GM04503 (cell line): Measurements from ENCODE around the gene CRYBA2.

Experiments
- DNase-seq: peaks from one replicate; pipeline ENCODE4 v3.0.0-alpha.2; 2012; ENCODE audit warnings: low read depth

Gene CRYBA2

DNA sequence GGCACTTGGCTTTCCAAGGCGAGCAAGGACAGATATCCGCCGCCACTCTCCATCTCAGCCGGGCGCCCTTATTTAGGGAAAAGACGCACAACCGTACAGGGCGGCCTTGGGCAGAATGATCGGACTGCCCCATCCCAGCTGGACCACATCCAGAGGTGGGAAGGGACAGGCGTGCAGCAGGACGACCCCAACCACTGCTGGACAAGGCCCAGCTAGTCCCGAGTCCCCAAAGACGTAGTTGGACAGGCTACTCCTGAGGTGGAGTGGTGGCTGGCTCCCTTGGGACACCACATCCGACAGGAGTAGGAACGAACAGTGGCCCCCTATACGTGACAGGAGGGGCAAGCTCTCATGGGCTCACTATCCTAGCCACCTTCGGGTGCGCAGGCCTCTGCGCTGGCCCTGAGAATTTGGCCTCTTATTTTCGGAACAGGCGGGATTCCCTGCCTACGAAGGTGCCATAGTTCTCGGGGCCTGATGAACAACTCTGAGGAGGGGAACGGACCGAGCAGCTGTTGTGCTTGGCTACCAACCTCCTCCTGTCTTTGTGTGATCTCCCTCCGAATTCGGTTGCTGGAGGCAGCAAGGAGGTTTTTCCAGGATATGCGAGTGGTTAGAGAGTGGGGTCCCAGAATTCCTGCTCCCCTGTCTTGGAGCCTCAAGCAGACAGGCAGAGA is 10.5 kb downstream of the CRYBA2 start:
- DNase-seq: no peak

DNA sequence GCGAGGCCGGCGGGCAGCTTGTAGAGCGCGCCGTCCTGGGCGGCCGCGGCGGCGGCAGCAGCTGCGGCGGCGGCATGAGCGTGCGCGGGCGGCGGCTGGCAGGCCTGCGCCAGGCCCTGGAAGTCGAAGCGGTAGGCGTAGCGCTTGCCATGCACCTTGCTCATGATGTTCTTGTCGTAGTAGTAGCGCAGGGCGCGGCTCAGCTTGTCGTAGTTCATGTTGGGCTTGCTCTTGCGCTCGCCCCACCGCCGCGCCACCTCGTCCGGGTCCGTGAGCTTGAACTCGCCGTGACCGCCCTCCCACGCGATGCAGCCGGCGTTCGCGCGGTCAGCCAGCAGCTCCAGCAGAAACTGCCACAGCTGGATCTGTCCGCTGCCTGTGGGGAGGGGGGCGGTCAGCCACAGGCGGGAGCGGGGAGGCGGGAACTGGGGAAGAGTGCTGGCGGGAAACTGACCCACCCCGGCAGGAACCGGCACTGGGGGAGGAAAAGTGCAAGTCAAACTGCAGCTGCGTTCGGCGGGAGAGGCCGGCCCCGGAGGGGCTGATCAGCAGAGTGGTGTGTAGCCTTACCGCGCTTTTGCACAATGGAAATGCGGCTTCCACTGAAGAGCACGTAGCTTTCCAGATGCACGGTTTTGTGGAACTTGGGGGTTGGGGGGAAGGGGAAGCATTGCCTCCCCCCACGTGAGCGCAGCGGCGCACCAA is 11.2 kb downstream of the CRYBA2 start:
- no peak for DNase-seq

DNA sequence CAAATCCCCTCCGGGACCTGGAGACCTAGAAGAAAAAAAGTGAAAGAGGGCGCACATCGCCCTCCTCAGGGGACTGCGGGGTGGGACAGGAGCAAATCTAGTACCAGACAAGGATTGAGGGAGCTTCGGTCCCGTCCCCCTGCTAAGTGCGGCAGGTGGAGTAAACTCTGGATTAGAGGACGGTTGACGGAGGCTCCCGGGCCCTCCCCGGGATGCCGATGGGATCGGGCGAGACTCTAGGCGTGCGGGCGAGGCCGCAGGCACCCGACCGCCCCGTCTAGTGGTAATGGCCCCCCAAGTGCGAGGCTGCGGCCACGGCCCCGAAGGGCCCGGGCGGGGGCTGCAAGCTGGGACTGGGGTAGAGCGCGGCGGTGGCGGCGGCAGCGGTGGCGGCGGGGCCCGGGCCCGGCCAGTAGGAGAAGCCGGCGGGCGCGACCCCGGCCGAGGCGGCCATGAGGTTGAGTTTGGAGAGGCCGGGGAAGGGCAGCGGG is 11.8 kb downstream of the CRYBA2 start:
- DNase-seq: no peak

DNA sequence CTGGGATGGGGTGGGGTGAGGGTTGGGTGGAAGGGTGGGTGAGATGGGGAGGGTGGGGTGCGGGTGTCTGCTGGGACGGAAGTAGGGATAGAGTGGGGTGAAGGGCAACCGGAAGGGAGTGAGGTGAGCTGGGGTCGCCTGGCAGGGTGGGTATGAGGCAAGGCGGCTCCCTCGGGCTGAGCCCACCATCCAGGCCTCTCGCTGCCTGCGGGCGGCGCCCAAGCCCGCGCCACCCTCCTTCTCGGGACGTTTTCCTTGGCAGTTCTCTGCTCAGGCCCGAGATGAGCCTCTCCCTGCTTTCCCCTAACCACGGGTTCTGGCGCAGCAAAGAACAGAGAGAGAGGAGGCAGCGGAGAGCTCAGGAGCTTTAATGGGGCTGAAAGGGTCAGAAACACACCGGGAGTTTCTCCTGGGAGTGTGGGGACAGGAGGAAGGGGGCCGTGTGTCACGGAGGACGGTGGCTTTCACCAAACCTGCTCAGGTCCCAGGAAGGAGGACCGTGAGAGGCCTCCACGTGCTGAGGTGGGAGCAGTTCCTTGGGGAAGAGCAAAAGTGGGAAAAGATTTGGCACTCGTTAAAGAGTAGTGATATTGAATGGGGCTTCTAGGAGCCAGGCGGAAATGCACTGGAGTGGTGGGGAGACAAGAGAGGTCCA is 12.4 kb downstream of the CRYBA2 start:
- no peak for DNase-seq

DNA sequence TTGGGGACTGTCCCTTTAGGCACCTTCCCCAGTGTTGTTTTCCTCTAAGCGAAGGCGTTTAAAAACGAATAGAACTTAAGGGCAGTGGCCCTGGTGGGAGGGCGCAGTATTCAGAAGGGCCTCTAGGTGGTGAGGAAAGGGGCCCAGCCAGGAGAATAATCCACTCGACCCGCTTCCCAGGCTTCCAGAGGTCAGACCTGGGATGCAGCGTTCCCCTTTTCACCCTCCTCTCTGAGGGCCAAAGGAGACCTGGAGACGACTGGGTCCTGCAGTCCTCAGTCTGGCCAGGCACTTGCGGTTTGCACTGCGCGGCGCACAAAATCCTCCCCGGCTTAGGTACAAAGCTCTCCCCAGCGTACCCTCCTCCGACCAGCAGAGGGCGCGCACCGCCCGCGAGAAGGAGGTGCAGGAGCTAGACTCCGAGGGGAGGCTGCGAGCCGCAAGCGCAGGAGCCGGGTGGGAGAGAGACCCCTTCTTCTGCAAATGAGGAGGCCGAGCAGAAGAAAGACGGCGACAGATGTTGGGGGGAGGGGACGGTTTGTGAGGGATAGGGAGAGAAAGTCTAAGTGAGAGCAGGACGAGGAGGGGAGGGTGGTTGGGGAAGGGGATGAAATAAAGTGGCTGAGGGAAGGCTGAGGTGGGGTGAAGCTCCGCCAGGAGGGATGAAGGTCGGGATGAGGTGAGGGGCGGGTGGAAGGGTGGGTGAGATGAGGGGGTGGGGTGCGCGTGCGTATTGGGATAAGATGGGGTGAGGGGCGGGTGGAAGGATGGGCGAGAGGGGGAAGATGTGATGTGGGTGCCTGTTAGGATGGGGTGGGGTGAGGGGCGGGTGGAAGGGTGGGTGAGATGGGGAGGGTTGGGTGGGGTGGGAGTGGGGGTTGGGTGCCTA is 13.1 kb downstream of the CRYBA2 start:
- DNase-seq: peak; percentile 14

DNA sequence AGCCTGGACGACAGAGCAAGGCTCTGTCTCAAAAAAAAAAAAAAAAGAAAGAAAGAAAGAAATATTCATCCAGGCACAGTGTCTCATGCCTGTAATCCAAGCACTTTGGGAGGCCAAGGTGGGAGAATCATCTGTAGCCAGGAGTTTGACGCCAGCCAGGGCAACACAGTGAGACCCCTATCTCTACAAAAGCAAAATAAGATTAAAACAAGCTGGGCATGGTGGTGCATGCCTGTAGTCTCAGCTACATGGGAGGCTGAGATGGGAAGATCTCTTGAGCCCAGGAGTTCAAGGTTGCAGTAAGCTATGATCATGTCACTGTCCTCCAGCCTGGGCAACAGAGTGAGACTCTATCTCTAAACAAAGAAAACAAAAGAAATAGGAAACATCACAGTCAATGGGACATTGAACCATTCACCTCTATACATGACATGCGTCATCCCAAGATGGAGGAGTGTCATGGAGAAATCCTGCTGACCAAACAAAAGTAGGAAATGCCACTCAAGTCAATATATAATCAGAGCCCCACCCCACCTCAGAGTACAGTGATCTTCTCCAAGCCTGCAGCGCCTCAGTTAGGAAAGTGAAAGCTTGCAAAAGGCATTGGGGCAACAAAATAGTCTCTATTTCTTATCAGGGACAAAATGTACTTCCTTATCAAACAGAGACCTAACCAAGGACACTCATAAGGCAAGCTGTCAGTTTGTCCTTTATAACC is 18.0 kb downstream of the CRYBA2 start:
- DNase-seq: no peak

DNA sequence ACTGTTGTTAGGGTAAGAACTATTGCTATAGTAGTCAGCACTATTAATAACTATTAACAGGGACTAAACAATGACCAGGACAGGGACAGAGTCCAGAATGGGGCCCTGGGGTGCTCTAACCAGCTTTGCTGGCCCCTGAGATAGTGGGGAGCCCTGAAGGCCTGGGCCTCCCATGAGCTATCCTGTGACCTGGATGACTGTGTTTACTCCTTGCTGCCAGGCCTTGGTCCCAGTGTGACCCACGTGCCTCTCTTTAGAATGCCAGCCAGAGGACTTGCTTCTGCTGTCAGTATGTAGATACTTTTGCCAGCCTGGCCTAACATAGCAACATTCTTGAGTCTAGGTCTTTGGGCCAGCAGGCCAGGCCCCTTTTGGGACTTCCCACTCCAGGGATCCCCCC is 22.3 kb downstream of the CRYBA2 start:
- DNase-seq: no peak

DNA sequence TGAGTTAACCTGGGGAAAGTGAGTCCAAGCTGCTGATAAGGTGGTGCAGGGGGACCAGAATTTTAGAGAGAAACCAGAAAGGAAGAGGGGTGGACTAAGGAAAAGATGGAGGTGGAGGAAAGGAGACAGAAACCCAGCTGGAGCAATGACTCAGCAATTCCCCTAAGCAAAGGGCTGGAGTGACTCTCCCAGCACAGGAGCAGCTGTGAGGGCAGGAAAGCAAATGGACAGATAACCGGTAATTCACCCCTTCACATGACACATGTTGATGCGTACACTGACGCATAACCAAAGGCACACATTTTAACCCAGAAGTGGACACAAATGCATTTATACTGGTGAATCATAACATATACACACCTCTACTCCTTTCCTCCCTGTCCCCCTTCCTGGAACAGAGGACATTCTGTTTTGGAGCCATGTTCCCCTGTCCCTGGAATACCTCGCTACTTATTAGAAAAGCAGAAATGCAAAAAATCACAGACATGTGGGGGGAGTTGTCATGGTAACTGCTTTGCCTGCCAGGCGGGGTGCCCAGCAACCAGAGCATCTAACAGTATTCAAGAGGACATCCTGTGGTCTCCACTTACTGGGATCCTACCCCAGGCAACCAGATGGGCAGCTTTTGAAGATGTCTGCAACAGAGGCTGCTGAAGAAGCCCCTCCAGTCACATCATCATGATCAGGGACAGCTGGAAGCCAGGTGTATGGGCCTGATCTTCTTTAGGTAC is 29.0 kb downstream of the CRYBA2 start:
- DNase-seq: peak; percentile 20

DNA sequence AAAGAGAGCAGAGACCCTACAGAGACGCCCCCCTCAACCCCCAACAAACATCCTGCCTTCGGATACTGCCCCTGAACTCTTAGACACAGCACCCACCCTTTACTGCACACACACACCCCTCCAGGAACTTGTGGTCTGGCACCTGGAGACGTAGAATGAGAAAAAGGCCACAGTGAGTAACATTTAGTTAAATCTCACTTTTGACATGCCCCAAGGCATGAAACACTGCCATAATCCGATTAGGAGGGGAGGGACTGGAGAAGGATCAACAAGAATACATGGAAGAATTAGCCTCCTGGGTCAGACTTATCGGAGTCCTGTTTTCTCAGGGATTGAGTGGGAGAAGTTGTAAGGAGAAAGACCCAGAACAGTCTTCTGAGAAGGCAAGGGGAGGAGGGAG is 29.6 kb downstream of the CRYBA2 start:
- DNase-seq: no peak

DNA sequence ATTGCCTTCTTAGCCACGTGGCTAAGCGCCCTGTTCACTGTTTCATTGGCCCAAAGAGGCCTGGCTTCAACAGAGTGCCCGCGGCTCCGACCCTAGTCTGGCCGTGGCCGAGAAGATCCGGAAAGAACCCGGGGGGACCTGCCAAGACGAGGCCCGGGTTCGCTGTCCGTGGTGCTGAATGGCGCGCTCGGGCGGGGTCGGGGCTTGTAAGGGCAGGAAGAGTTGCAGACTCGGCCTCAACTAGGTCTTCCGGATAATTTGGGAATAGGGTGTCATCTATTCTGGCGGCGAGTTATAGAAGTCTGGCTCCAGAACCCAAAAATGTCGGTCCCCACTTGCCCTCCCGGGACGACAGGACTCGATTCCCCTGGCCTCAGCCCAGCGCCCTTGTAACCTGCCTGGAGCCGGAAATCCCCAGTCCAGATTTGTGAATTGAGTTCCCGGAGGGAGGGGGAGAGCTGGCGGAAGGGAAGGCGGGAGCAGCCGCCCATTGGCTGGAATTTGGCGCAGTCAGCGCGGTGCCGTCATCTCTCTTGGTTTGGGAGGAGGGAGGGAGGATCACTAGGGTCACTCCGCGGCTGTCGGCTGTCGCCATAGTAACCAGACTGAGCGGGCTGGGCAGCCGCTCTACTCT is 30.2 kb downstream of the CRYBA2 start:
- no peak for DNase-seq

DNA sequence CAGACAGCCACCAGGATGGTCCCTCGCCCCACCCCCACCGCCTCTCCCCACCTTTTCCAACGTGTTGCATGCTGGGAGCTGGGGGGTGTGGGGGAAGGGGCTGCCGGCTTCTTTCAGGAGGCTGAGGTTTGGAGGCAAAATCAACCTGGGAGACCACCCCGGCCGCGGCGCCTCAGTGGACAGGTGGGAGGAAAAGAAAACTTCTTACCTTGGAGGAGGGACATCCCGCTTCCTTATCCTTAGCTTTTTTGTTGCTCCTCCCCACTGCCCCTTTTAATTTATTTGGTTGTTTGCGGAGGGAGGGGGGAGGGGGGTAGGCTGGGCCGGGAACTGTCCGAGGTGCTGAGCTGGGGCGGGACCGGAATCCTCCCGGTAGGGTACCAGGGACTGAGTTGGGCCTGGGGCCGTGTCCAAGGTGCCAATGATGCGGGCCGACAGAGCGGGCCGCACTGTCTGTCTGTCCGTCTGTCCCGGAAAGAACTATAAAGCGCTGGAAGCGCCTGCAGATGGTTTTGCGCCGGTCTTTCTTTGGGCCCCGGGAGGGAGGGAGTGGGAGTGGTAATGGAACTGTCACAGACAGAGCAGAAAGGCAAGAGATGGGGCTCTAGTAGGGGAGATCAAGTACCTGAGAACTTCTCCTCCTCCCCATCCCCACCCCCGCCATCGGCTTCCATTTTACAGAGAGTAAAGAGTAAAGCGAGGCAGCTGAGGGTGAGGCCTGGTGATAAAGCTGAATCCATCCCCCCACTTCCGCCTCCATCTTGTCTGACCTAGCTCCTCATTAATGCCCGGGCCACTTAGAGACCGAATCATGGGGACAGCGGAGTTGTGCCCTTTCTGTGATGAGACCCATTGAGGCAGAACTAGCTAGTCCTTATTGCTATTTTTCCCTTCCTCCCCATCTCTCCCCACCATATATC is 31.3 kb downstream of the CRYBA2 start:
- no peak for DNase-seq

DNA sequence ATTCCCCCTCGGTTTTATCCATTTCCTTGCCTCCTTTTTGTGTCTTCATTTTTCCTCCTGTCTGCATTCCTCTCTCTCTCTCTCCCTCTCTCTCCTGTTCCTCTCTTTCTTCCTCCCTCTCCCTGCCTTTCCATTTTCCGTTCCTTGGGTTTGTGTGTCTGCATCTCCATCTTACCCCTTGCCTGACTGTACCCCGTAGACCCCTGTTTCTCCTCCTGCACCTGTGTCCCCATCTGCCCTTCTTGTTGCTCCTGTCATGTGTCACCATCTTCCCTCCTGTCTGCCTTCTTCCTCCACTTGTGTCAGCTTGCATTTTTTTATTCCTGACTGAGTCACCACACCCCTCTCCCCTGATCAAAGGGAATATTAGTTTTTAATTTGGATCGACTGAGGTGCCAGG is 32.0 kb downstream of the CRYBA2 start:
- no peak for DNase-seq

DNA sequence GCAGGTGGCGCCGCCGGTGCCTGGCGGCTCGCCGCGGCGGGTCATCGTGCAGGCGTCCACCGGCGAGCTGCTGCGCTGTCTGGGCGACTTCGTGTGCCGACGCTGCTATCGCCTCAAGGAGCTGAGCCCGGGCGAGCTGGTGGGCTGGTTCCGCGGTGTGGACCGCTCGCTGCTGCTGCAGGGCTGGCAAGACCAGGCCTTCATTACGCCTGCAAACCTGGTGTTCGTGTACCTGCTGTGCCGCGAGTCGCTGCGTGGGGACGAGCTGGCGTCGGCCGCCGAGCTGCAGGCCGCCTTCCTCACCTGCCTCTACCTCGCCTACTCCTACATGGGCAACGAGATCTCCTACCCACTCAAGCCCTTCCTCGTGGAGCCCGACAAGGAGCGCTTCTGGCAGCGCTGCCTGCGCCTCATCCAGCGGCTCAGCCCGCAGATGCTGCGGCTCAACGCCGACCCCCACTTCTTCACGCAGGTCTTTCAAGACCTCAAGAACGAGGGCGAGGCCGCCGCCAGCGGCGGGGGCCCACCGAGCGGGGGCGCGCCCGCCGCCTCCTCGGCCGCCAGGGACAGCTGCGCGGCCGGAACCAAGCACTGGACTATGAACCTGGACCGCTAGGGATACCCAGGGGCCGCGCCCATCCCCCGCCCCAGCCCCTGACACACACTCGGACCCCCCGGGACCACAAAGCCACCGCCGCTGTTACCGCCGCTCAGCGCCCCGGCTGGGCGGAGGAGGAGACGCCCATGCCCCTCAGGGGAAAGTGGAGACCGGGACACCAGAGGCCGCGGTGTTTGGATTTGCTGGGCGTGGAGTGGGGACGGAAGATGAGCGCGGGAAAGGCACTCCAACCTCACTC is 32.7 kb downstream of the CRYBA2 start:
- no peak for DNase-seq

DNA sequence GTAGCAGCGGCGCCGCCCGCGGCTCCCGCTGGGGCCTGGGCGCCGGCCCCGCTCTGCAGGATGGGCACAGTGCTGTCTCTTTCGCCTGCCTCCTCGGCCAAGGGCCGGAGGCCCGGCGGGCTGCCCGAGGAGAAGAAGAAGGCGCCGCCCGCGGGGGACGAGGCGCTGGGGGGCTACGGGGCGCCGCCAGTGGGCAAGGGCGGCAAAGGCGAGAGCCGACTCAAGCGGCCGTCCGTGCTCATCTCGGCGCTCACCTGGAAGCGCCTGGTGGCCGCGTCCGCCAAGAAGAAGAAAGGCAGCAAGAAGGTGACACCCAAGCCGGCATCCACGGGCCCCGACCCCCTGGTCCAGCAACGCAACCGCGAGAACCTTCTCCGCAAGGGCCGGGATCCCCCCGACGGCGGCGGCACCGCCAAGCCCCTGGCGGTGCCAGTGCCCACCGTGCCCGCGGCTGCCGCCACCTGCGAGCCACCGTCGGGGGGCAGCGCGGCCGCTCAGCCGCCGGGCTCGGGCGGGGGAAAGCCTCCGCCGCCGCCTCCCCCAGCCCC is 33.4 kb downstream of the CRYBA2 start:
- no peak for DNase-seq

DNA sequence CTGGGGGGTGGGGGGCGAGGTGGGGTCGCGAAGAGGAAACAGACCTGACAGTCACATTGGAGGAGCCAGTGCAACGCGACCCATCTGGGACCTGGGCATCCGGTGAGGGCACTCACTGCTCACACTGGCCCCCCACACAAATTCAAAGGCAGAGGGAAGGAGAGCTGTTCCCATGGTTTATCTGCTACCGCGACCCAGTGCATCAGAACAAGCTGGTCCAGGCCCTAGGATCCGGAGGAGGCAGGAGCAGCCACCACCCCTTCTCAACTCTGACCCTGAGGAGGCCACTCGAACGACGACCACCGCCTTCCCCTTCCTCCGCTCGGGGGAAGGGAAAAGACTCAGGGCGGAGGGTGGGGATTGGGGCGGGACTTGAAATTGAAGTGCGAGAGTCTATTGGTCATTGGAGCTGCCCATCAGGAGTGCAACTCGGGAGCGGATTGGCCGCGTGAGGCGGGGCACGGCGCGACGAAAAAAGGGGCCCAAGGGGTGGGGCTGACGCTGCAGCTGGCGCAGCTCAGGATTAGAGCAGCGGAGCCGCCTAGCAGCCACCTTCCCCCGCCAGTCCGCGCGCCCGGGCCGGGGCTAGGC is 34.0 kb downstream of the CRYBA2 start, which contains the start of gene CDK5R2:
Gene CDK5R2, plus strand, starts transcription at position 526 of the 591 bp plus-strand sequence. CDS start 155 bp downstream, outside the sequence.
- DNase-seq: peak; percentile 13

DNA sequence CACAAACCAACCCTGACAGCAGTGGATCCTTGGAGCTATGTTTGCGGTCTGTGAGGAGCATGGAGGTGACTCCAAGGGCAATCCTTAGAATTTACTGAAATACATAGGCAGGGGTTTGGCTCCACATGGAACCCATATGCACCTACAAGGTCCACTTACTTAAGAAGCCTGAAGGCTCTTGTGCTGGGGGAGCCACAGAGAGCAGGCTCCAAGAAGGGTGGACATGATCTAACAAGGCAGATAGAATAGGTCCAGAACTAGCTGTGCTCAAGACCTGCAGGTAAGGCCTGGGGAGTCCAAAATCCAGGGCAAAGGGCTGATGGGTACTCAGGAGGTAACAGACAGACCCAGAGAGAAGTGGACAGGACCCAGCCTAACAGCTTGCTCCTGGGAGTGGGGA is 34.9 kb downstream of the CRYBA2 start:
- no peak for DNase-seq

DNA sequence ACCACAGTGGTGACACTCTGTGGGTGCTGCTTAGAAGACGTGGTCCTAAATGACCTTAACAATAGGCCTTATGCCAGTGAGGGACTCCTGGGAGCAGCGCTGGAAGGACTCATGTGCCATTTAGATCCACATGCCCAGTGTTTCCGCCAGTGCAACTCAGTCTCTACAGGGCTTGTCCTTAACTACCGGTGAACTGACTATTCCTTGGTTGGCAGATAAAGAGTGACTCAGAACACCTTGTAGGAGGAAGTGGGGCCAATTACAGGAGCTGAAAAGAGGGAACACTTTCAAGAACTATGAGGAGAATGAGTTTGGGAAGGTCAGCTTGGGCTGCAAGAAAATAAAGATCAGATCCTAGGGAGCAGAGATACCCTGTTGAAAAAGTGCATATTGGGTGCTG is 35.6 kb downstream of the CRYBA2 start:
- no peak for DNase-seq
